HFF-Myc (cell line): ENCODE results near the gene C5.

ENCODE experiments used
- DNase-seq: peaks from one replicate; pipeline ENCODE4 v3.0.0-alpha.2; 2011; ENCODE audit warnings: low read depth; ENCODE audit errors: extremely low read depth
- H3K4me3 ChIP-seq: replicated peaks from 2 replicates; pipeline ENCODE4 v1.5.1; 2011; ENCODE audit warnings: low read depth, mild to moderate bottlenecking, control low read depth, low read length
- TF ChIP-seq, protein P1 (sequence below): IDR thresholded peaks from 2 replicates; pipeline ENCODE4 v1.5.1; 2012; ENCODE audit warnings: mild to moderate bottlenecking, low read depth, low read length, control low read depth; ENCODE audit errors: missing control alignments

The C5 gene

DNA sequence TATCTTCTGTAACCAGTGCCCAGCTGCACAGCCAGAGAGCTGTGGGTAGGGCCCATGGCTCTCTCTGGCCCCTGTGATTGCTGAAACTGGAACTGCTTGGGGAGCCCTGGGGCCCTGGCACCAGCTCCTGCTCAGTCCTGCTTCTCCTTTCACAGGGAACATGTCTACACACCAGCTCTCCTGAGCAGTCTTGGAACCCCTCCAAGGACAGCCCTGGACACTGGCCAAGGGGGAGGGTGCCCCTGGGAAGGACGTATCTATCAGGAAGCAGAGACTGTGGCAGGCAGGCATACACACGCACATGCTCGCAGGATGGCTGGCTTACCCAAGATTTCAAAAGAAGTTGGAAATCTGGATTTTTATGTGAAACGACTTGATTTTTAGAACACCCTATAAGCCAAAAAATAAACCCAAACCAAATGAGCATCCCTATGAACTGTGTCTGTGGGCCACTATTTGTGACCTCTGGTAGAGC lies 114.7 kb downstream of the C5 start:
- peak overlapping the region; percentile 22; the same call in 1 of the 2 replicates for H3K4me3 ChIP-seq
- TF ChIP-seq, protein P1, sequence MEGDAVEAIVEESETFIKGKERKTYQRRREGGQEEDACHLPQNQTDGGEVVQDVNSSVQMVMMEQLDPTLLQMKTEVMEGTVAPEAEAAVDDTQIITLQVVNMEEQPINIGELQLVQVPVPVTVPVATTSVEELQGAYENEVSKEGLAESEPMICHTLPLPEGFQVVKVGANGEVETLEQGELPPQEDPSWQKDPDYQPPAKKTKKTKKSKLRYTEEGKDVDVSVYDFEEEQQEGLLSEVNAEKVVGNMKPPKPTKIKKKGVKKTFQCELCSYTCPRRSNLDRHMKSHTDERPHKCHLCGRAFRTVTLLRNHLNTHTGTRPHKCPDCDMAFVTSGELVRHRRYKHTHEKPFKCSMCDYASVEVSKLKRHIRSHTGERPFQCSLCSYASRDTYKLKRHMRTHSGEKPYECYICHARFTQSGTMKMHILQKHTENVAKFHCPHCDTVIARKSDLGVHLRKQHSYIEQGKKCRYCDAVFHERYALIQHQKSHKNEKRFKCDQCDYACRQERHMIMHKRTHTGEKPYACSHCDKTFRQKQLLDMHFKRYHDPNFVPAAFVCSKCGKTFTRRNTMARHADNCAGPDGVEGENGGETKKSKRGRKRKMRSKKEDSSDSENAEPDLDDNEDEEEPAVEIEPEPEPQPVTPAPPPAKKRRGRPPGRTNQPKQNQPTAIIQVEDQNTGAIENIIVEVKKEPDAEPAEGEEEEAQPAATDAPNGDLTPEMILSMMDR: no peak
- DNase-seq: peak; percentile 90

DNA sequence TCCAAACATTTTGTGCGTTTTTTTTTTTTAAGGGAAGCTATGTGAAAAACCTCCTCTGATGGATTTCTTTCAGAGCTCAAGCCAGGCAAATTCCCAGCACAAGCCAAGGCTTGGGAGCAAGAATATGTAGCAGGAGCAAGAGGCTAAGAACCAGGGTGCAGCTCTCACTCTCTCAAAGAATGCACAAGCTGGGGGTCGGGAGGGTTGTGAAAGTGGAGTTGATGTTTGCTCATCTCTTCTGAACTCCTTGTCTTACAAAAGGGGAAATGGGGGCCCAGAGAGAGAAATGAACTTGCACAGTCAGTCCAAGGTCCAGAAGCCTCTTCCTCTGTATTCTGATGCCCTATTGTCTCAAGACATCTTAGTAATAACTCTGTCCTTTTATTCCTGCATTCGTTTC lies 115.8 kb downstream of the C5 start:
- TF ChIP-seq, protein P1: no peak
- DNase-seq: no peak
- H3K4me3 ChIP-seq: no peak overlapping the region

DNA sequence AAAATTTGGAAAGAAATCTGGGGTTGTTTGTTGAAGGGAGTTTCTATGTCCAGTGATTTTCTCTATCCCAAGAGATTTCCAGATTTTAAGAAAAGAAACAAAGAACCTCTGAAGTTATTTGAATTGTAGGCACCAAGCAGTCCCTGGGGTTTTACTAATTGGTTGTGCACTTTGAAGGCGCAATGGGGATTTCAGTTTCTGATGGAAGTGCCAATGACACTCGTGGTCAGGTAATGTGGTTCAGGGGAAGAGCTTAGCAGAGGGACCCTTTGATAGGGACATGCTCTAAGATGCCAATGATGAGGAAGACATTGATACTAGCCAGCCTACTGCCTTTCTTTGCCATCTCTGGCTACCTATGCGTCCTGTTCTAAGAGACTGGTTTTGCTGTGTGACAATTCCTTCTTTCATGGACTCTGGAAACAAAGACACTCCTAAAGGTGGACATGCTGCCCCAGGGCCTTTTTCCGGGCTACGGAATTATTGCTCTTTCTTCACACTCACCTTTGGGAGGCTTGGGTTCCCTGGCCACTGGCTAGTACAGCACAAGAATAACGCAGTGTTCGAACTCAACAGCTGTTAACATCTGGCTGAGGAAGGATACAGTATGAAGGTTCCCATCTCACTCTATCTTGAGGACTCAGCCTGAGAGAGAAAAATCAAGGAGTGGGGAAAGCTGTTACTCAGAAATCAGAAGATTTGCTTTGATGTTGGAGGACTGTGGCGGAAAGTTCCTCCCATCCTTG lies 116.6 kb downstream of the C5 start:
- no peak overlapping the region for H3K4me3 ChIP-seq
- no peak for DNase-seq
- TF ChIP-seq, protein P1: no peak

DNA sequence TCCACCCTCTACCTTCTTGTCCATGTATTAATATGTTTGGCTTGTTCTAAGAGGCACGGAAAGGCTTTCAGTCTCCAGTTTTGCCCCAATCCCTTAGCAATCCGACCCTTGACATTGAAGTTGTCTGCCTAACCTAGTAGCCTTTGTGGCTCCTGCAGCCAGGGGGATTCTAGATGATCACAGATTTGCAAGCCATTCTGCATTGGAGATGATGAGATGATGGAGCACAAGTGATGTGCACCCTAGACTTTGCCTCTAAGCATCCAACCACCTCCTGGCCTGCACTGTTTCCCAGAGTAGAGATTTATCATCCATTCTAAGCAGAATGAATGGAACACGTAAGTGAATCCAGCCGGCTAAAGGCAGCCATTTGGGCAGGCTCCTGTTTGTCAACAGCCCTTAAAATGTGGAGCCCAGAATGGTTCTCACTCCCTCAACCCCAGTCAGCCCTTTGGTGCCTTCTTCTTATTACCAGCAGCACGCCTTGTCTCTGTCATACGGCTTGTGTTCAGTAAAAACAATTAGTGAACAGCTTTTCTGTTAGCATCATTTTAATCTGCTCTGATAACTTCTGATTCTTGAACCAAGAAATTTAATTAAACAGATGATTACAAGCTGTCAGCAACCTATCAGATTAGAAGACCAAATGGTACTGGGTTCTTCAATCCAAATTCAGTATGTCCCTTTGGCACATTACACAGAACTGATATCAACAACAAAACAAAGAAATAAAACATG lies 117.8 kb downstream of the C5 start:
- DNase-seq: no peak
- TF ChIP-seq, protein P1: no peak
- H3K4me3 ChIP-seq: no peak overlapping the region

DNA sequence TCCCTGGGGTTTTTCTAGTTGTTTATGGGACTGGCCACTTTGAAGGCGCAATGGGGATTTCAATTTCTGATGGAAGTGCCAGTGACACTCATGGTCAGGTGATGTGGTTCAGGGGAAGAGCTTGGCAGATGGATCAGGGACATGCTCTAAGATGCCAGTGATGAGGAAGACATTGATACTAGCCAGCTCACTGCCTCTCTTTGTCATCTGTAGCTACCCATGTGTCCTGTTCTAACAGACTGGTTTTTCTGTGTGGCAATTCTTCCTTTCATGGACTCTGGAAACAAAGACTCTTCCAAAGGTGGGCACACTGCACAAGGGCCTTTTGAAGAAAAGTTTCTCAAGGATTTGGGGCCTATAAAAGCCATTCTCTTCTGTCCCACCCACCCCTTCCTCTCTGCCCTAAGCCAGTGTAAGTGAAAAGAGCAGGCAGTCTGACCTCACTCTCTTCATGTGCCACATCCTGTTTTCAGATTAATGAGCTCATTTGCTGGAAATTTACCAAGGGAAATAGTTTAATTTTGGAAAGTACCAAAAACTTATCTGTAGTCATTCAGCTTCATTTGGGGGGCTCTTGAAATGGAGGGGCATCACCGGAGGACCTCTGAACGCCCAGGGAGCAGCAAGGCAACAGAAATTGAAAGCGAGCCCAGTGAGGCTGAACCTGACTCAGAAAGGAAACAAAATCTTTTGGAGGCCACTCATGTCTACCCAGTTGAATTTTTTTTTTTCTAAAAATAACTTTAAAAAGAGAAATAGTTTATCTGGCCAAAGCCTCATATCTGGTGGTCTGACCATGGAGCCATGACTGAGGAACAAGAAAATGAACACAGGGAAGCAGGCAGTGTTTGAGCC lies 118.6 kb downstream of the C5 start:
- TF ChIP-seq, protein P1: no peak
- H3K4me3 ChIP-seq: no peak overlapping the region
- DNase-seq: peak; percentile 50

DNA sequence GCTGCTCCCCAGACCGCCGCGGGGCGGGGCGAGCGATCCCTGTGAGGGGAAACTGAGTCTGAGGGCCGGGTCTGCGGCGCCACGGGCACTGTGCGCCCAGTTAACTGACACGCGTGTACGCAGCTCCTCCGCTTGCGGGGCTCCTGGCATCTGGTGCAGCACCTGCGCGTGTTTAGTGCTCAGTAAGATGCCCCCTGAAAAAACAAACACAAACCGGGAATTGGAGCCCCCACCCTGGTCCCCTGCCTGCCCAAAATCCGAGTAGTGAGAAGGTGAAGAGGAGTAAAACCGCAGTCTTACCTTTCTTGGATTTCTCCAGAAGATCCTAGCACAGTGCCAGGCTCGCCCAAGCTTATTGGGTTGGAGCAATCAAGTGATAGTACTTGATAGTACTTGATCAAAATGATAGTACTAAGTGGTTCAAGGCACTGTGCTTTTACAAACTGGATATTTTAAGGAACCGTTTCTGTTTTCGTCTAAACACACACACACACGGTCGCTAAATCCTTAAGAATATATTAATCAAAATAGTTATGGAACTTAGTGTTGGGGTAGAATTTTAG lies 120.8 kb downstream of the C5 start:
- TF ChIP-seq, protein P1: no peak
- H3K4me3 ChIP-seq: peak overlapping the region; percentile 45
- DNase-seq: no peak
